Inflammatory macrophage treated with lipopolysaccharide for 4 hours (primary cell): ENCODE data around the gene DERL3.

ENCODE experiments used
- DNase-seq: peaks from one replicate; pipeline ENCODE4 v3.0.0-alpha.2; 2020

DERL3 gene

DNA sequence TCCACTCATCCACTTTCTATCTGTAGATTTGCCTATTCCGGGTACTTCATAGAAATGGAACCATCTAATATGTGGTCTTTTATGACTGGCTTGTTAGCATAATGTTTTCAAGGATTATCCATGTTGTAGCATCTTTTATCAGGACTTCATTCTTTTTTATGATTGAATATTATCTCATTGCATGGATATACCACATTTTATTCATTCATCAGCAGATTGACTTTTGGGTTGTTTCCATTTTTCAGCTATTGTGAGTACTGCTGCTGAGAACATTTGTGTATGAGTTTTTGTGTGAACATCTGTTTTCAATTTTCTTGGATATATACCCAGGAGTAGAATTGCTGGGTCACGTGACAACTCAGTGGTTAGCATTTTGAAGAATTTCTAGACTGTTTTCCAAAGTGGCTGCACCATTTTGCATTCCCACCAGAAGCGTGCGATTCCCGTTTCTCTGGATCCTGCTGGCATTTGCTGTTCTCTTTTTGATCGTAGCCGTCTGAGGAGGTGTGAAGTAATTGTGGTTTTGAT lies 8.9 kb downstream of the DERL3 start:
- DNase-seq, result no peak

DNA sequence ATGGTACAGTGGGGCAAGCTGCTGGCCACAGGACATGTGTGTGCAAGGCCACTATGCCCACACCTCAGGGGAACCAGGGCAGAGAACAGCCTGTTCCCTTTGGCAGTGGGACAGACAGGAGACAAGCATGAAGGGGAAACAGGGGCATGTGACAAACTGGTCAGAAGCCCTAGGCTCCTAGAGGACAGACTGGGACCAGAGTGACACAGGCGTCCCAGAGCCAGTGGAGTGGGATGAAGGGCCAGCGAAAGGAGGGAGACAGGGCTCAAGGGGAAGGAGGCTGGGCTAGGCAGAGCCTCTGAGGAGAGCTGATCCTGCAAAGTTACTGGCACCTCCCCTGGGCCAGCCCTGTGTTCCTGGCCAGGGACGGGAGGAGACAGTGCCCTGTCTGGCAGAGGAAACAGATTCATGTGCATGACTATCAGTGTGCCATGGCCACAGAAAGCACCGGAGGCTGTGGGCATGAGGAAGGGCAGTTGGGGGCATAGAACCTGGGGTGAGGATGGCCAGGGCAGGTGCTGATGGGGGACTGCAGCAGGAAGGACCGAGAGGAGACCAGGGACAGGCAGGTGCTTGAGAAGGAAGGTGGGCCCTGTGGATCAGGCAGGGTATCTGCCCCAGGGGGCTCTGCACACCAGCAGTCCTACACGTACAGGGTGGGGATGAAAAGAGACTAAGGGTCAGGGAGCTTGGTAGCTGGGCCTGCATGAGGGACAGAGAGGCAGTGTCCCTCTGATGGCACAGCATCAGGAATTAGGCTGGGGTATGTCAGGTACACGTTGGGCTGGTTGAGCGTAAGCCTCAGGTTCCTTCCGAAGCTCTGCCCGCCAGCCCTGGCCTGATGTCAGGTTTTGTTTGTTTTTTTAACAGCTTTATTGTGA lies 9.8 kb downstream of the DERL3 start:
- DNase-seq, result no peak

DNA sequence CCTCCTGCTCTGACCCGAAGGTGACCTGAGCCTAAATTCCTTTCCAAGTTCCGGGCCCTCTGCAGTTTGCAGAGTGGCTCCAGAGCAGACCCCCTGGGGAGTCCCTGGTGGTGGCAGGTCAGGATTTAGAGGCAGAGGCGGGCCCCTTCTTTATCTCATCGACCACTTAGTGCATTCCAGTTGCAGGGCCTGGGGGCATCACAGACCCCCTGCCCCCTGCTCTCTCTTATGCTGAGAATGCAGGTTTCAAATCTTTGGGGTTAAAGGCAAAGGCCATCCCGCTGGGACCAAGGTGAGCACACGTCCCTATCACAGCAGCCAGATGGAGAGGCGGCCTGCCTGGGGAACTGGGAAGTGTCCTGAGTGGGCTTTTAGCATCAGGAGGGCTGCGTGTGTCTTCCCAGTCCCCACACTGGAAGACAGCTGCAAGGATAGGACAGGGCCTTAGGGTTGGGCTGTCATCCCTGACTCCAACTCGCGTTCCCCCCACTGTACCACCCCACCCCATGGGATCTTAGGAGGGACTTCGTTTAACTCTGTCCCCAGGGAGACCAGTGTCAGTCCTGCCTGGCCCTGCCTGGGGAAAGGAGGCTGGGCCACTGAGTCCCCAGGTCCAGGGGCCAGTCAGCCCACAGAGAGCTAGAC lies 11.3 kb downstream of the DERL3 start:
- DNase-seq, result no peak

DNA sequence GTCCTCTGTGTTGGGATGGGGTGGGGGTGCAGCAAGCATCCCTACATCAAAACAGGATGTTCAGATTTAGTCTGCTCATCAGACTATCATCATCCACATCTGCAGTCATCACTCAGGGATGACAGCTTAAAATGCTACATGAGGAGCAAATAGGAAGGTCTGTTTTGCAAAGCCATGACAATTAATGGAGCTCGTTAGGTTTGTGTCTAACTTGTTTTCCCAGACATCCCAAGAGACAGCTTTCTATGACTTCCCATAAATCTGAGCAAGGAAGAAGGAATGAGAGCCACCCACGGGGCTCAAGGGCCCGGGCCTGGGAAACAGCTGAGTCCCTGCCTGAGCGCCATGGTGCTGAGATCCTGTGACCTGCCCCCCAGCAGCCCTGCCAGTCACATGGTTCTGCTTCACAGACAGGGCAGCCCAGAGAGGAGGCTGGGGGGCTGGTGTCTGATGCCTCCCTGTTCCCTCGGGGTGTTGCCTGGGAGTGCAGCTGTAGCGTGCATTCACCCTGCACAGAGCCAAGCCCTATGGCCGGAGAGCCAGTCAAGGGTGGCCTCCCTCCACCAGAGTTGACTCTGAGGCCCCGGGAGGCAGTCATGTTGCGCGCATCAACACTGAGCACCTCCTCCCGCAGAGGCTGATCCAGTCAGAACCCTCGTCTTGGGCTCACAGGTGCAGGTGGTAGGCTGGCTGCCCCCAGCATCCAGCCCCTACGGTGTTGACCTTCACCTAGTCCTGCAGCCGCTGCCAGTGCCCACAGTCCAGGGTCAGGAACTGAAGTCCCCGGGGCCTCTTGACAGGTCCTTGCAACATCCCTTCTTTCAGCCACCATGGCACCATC lies 12.1 kb downstream of the DERL3 start:
- DNase-seq, result no peak

DNA sequence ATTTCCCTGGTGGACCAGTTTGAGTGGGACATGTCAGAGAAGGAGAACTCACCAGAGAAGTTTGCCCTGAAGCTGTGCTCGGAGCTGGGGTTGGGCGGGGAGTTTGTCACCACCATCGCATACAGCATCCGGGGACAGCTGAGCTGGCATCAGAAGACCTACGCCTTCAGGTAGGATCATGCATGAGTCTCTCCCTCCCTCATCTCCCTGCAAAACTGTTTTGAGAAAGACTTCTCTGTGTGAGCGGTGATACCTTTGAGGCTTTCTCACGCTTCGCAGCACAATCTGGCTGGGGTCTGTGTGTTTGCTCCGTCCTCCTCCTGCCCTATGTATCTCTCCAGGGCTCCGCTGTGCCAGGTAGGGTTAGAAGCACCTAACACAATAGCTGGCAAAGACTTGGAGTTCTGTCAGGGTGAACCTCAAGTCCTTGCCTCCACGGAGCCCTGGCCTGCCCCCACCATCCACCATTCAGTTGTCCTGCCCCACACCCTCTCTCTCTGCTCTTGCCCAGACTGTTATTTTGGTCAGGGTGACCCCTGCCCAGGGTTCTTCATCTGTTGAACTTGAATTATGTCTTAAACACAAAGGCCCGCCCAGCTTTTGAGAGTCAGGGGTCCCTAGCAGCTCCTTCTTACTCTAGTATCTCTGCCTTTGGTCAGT lies 13.4 kb downstream of the DERL3 start:
- DNase-seq, result no peak

DNA sequence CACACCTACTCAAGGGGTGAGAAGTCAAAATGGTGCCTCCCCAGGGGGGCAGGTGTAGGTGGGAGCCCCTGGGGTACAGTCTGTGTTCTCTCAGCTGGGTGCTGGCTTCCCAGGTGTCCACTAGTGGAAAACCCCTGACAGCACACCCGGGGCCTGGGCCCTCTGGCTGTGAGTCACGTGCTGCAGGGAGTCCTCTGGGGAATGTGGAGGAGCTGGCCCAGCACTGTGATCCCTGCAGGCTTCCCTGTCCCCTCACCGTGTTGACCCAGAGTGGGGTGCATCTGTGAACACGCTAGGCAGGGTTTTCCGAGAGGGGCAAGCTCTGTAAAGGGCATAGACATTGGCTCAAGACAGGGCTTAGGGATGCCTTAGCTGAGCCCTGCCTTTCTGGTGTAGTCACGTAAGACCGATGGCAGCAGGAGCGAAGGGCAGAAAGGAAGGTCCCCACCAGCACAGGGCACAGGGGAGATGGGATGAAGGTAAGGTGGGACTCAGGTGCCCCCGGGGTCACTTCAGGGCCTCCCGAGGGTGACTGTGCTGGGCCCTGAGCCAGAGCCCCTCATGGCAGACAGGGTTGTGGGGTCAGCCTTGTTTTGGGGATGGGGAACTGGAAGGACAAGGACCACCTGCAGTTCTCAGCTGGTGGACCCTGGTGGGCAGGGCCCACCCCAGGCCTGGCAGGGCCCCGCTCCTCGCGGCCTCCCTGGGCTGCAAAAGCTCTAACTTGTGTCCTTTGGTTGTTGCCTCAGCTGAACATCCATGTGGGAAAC lies 14.1 kb downstream of the DERL3 start:
- no peak for DNase-seq

DNA sequence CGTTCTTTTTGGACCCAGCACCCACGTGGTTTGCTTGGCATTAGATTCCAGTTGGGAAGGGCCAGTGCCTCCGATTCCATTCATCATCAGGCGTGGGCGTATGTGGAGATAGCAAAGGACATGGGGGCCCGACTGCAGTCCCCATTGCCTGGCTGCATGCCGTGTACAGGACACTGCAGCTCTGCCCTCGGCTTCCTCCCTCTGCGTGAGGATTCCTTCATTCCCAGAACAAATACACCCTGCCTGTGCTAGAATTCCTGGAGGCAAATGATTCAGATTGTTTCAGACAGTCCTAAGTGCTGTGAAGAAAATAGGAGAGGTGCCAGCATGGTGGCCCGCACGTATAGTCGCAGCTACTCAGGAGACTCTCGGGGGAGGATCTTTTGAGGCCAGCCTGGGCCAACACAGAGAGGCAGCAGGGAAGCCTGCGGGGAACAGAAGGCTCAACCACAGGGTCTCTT lies 15.4 kb downstream of the DERL3 start:
- no peak for DNase-seq

DNA sequence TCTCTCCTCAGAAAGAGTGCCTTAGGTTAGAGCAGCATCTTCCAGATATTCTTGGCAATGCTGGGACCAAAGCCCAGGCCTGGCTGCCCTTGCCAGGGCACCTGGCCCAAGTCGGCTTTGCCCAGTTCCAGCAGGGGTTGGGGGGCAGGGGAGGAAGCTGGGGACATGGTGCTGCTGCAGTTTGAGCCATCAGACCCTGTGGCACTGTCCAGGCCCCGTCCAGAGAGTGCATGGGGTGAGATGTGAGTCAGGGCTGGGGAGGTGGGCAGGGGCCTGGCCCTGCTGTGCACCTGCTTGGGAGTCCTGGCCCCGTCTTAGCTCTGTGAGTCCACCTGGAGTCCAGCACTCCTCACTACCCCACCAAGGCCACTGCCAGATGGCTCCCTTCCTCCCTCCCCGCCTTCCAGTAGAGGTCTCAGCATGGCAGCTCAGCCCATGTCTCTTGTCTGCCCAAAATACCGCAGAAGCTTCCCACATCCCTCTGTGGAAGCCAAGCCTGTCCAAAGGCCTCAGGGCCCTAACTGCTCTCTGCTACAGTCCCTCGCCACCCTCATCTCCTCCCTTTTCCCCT lies 16.6 kb downstream of the DERL3 start:
- no peak for DNase-seq

DNA sequence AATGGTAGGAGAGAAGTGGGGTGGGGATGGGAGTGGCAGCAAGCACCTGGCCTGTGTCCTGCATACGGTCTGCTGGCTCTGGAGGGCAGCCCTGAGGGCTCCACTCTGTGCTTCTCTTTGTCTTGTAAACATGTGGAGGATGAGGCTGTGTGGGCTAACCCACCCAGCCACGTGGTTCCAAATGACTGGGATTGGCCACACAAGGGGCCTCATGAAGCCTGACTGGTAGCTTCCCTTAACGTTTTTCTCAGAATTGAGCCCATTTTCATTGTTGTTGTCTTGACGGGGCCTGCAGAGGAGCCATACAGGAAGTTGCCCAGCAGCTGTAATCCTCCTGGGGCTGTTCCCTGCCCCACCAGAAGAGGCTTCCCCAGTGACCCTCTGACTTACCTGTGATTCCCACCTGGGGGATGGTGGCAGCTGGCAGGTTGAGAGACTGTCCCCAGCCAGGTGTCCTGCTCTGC lies 18.0 kb downstream of the DERL3 start:
- DNase-seq, result no peak

DNA sequence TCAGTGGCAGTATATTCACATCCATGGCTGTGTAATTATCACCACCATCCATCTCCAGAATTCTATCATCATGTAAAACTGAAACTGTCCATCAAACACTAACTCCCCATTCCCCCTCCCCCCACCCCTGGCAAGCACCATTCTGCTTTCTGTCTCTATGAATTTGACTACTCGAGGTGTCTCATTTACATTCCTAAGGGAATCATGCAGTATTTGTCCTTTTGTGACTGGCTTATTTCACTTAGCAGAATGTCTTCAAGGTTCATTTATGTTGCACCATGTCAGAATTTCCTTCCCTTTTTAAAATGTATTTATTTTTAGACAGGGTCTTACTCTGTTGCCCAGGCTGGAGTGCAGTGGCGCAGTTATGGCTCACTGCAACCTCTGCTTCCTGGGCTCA lies 20.3 kb downstream of the DERL3 start:
- DNase-seq, result no peak

DNA sequence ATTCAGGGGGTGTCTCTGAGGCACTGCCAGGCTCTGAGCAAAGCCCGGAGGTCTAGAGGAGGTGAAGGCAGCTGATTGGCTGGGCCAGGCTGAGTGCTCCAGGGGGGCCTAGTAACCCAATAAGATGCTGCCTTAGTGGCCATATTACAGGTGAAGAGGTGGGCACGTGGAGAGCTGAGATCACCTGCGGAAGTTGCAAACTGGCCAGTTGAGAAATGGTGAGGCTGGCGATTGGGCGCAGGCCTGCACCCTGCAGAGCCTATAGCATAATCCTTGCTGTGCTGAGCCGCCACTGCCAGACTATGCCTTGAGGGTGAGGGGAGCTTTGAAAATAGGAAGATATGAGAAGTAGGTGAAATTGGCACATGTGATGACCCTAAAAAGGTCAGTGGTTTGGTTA lies 21.7 kb downstream of the DERL3 start:
- no peak for DNase-seq

DNA sequence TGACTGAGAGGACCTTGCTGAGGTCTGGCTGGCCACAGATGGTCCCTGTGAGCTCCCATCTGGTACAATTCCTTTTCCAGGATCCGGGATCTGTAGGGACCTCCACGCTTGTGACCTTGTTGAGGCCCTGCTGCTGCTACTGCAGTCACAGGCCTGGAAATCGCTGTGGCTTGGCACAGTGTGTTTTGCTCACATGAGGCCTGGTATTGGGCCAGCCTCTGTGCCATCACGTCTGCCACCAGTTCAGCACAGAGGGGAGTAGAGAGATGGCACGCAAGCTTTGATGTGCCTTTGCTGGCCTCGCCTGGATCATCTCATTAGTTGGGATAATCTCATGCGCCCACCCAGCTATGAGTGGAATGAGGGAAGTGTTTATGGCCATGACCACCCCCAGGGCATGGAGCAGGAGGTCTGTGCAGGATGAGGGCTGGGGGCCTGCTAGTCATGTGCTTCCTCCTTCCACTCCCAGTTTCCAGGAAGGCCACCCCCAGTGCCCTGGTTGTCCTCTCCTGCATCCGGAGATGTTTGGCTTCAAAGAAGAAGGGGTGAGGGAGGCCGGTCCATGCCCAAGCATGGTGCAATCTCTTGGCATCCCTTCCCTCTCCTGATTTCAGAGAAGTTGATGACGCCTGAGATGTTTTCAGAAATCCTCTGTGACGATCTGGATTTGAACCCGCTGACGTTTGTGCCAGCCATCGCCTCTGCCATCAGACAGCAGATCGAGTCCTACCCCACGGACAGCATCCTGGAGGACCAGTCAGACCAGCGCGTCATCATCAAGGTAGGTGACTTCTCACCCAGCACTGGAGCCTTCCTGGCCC lies 22.4 kb downstream of the DERL3 start:
- no peak for DNase-seq

DNA sequence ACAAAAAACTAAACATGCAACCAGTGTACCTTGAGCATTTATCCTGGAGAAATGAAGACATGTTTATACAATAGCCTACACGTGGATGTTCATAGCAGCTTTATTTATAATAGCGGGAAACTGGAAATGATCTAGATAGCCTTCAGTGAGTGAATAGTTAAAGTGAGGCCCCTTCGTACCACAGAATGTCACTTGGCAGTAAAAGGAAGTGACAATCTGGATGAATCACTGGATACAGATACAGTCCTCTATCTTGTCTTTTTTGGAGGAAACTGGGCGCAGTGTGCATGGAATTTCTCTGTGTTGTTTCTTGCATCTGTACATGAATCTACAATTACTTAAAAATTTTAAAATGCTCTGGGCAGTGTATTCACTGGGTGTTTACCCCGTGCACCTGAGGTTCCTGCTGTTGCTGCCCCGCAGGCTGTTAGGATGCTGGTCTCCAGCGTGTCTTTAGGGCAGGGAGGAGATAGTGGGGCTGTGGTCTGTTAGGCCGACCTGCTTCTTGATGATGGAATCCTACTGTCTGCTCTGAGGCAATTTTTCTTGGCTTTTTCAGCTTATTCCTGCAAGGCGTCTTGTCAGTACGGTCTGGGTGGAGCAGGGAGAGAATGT lies 23.2 kb downstream of the DERL3 start:
- no peak for DNase-seq

DNA sequence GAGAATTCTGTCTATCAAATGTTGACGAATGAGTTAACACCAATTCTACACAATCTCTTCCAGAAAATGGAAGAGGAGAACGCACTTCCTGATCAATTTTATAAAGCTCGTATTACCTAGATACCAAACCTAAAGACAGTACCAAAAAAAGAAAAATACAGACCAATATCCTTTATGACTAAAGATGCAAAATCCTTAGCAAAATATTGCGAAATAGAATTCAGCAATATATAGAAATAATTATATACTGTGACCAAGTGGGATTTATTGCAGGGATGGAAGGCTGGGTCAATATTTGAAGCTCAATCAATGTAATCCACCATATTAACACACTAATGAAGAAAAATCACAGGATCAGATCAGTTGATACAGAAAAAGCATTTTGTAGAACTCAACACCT lies 26.4 kb downstream of the DERL3 start:
- no peak for DNase-seq

DNA sequence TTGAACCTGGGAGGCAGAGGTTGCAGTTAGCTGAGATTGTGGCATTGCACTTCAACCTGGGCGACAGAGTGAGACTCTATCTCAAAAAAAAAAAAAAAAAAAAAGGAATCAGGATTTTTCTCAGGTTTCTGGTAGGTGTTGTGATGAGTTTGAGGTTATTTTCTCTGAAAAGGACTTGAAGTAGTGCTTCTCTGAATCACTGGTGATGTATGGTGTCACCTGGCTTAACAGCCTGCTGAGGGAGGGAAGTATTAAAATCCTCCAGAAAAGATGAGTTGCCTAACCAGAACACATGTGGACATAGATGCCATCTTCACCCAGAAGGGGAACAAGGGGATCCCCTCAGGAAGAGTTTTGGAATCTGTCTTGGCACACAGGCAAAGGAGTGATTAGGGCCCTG lies 32.0 kb downstream of the DERL3 start:
- no peak for DNase-seq

DNA sequence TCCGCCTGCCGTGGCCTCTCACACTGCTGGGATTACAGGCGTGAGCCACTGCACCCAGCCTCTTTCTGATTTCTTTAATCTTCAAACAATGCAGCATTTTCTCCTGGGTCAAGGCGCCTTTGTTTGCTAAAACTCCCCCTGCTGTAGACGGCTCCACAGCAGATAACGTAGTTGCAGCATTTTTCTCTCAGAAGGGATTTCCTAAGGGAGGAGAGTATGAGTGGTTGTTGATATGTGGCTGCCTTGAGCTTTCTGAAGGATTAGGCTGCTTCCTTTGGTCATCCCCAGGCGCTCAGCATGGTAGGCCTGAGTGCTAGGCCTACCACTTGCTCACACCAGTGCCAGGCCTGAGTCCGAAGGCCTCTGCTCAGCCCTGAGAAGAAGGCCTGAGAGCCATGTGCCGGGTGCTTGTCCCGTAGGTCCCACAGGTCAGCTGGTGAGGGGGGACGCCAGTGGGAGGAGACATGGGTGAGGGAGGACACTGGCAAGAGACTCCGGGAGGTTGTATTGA lies 34.0 kb downstream of the DERL3 start:
- DNase-seq, result no peak

DNA sequence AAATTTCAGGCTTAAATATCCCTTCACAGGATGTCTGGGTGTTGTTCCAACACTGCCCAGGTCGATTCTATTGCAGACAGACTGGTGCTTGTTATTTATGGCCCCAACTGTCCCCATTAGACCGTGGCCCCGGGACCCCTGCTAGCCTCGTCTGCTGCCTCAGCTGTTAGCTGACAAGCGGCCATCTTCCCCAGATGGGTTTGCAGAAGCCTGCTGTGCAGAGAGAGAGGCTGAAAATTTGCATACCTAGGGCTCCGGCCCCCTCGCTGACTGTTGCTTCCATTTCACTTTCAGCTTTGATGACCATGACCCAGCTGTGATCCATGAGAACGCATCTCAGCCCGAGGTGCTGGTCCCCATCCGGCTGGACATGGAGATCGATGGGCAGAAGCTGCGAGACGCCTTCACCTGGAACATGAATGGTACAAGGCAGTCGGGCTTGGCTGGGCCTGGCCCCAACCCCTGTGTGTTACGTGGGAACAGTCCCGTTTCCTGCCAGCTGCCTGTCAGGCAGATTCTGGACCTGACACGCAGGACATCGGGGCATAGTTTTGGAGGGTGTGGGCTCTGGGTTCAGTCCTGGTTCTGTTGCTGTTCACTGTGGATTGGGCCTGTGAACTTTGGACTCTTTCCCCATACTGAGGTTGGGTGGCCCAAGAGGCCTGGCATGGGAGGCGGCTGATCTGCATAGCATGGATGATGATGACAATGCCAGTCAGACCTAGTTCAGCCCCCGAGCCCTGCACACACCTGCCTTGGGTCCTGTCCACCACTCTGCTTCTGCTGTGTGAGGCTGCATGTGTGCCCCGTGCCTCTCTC lies 35.6 kb downstream of the DERL3 start:
- DNase-seq, result no peak

DNA sequence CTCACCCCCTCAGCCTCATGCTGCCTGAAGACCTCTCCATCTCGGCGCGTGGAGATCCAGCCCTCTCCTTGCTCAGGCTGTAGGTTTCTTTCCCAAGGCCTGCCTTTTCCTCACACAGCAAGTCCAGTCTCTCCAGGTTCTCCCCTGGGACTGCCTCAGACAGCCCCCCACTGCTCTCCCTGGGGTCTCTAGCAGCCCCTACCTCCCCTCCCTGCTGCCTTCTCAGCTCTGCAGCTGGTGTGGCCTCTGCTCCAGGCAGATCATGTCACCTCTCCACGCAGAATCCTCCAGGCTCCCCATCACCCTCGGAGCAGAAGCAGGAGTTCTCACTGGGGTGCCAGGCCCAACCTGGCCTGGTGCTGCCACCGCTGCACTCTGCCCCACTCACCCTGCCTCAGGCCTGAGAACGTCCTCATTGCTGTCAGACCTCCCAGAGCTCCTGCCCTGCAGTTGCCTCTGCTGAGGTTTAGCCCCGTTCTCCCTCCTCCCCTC lies 36.9 kb downstream of the DERL3 start:
- DNase-seq, result no peak
